K562 (cell line): ENCODE data around the gene MND1. TPM values are rescaled to one million over a fixed set of nuclear protein-coding genes. Genes with fewer than 3 reads are reported as not detected.
A peak's percentile ranks its signal among the peaks of the same experiment; 100 is the strongest.

Experiments used
- CBFA2T2 ChIP-seq: fragments of 450-650 bp; conservative IDR thresholded peaks from 2 replicates; pipeline ENCODE4 v1.6.1; 2017; ENCODE audit warnings: mild to moderate bottlenecking
- CBFA2T3 ChIP-seq: fragments of 450-650 bp; IDR thresholded peaks from 2 replicates; pipeline ENCODE4 v1.6.1; 2017
- CBX3 ChIP-seq, 2 experiments: IDR thresholded peaks; 1 replicate in 1 of 2; 2 replicates in 1 of 2; pipeline ENCODE4 v1.6.1; 2012; ENCODE audit warnings: inconsistent platforms in 2 of 2, low read length in 2 of 2, borderline replicate concordance in 1 of 2, control low read depth in 1 of 2
- CC2D1A ChIP-seq: fragments of 450-650 bp; IDR thresholded peaks from 2 replicates; pipeline ENCODE4 v1.6.1; 2017; ENCODE audit warnings: mild to moderate bottlenecking
- FOXJ2 ChIP-seq: fragments of 200-800 bp; sonication (Bioruptor generic); IDR thresholded peaks from 2 replicates; pipeline ENCODE4 v1.6.1; 2016; ENCODE audit warnings: missing genetic modification characterization, missing compliant biosample characterization
- FOXJ3 ChIP-seq: sonication (generic); formaldehyde crosslinking; IDR thresholded peaks from 2 replicates; pipeline ENCODE4 v1.4.0; 2020; ENCODE audit warnings: mild to moderate bottlenecking, missing genetic modification reagents
- HDAC1 ChIP-seq, 2 experiments: fragments of 450-650 bp; IDR thresholded peaks; 2 replicates each; pipeline ENCODE4 v1.6.1; 2016 to 2017; ENCODE audit warnings: inconsistent platforms in 1 of 2, mild to moderate bottlenecking in 1 of 2, moderate library complexity in 1 of 2
- L3MBTL2 ChIP-seq: fragments of 450-650 bp; IDR thresholded peaks from 2 replicates; pipeline ENCODE4 v1.6.1; 2016; ENCODE audit warnings: mild to moderate bottlenecking, moderate library complexity
- MIER1 ChIP-seq: fragments of 450-650 bp; IDR thresholded peaks from 2 replicates; pipeline ENCODE4 v1.6.1; 2016; ENCODE audit warnings: antibody characterized with exemption, mild to moderate bottlenecking, low read depth
- NONO ChIP-seq, 2 experiments: fragments of 200-400 bp in 1 of 2; fragments of 450-650 bp in 1 of 2; formaldehyde crosslinking in 1 of 2; IDR thresholded peaks; 2 replicates each; pipeline ENCODE4 v1.6.1; 2017; ENCODE audit warnings: low read depth in 2 of 2, mild to moderate bottlenecking in 2 of 2, moderate library complexity in 2 of 2, low read length in 1 of 2
- SOX6 ChIP-seq: fragments of 450-650 bp; IDR thresholded peaks from 2 replicates; pipeline ENCODE4 v1.6.1; 2014; ENCODE audit warnings: mild to moderate bottlenecking
- TARDBP ChIP-seq: fragments of 450-650 bp; IDR thresholded peaks from 2 replicates; pipeline ENCODE4 v1.6.1; 2016
- TCF3 ChIP-seq: sonication (generic); formaldehyde crosslinking; IDR thresholded peaks from 2 replicates; pipeline ENCODE4 v1.4.0; 2020; ENCODE audit warnings: mild to moderate bottlenecking, missing genetic modification reagents
- ZNF133 ChIP-seq: fragments of 250-450 bp; sonication (Bioruptor Pico); IDR thresholded peaks from 2 replicates; pipeline ENCODE4 v1.4.0; 2020; ENCODE audit warnings: mild to moderate bottlenecking
- polyA plus RNA-seq, 8 experiments: library from polyadenylated mRNA; depleted of rRNA in 4 of 8; stranded (reverse) in 5 of 8; unstranded in 3 of 8; fragments of >200 nt; fragmentation: Nextera tagmentation in 2 of 8; fragmentation: Illumina TruSeq in 1 of 8; extraction: Ambion mirVana in 2 of 8; extraction: Trizol in 1 of 8; gene quantifications; 2 replicates each; pipeline versions ENCODE4 v1.2.1 to v1.2.3, GENCODE V29; 2011 to 2014; ENCODE audit warnings: inconsistent platforms in 1 of 8, missing spikeins in 1 of 8
- total RNA-seq, 7 experiments: library from RNA; depleted of rRNA in 6 of 7; stranded (reverse); fragments of >200 nt in 6 of 7; fragmentation: Illumina TruSeq in 2 of 7; extraction: Trizol in 2 of 7; gene quantifications; 2 replicates each; pipeline versions ENCODE4 v1.2.1 to v1.2.3, GENCODE V29; 2011 to 2021; ENCODE audit warnings: low replicate concordance in 1 of 7
- TF ChIP-seq, protein P1 (sequence below): fragments of 450-650 bp; formaldehyde crosslinking; IDR thresholded peaks from 2 replicates; pipeline ENCODE4 v1.4.0; 2022; ENCODE audit warnings: mild to moderate bottlenecking, moderate library complexity
- TF ChIP-seq, protein P2 (sequence below): fragments of 250-450 bp; sonication (Bioruptor Pico); IDR thresholded peaks from 2 replicates; pipeline ENCODE4 v1.5.0; 2022; ENCODE audit warnings: mild to moderate bottlenecking

The MND1 gene
- total and polyA plus RNA-seq, 9 of the 15 experiments (the other 6 are each of a cell fraction or from before 2014, with no cell fraction given) = 35.3 to 94.1 (median 59.9) TPM

DNA sequence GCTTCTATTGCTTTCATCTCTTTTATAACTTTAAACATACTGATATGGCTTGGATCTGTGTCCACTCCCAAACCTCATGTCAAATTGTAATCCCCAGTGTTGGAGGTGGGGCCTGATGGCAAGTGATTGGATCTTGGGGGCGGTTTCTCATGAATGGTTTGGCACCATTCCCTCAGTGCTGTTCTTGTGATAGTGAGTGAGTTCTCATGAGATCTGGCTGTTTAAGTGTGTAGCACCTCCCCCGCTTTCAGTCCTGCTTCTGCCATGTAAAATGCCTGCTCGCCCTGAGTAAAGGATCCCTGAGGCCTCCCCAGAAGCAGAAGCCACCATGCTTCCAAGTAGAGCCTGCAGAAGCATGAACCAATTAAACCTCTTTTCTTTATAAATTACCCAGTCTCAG lies 17.7 kb downstream of the MND1 start (continued):
- peak; percentile 21; the same call in 1 of the 2 replicates for TF ChIP-seq L3MBTL2
- no peak for TF ChIP-seq HDAC1 (IDR thresholded peaks at IDR 0.05)
- TF ChIP-seq CC2D1A = 0 out of 2 replicates have a peak, but pooled peaks have one; percentile 19
- TF ChIP-seq, protein P1, sequence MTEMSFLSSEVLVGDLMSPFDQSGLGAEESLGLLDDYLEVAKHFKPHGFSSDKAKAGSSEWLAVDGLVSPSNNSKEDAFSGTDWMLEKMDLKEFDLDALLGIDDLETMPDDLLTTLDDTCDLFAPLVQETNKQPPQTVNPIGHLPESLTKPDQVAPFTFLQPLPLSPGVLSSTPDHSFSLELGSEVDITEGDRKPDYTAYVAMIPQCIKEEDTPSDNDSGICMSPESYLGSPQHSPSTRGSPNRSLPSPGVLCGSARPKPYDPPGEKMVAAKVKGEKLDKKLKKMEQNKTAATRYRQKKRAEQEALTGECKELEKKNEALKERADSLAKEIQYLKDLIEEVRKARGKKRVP (CRISPR knock-in tag) = no peak
- 0 out of 2 replicates have a peak, but pooled peaks have one; percentile 16 for TF ChIP-seq CBFA2T2
- no peak for TF ChIP-seq NONO (IDR thresholded peaks at IDR 0.05; ENCODE audit: low read depth in 2 of 2, low read length in 1 of 2)
- peak; percentile 67 for TF ChIP-seq CBFA2T3
- TF ChIP-seq FOXJ2 = peak; percentile 63
- TF ChIP-seq TCF3 = peak; percentile 37
- TF ChIP-seq ZNF133 = no peak
- no peak for TF ChIP-seq TARDBP
- TF ChIP-seq MIER1 = no peak
- no peak for TF ChIP-seq FOXJ3 (CRISPR knock-in tag)
- peak; percentile 53; the same call in 1 of the 2 replicates for TF ChIP-seq SOX6
- no peak; a peak in 1 of 3 replicates for TF ChIP-seq CBX3 (IDR thresholded peaks at IDR 0.05; ENCODE audit: borderline replicate concordance in 1 of 2, low read length in 2 of 2)
- TF ChIP-seq, protein P2, sequence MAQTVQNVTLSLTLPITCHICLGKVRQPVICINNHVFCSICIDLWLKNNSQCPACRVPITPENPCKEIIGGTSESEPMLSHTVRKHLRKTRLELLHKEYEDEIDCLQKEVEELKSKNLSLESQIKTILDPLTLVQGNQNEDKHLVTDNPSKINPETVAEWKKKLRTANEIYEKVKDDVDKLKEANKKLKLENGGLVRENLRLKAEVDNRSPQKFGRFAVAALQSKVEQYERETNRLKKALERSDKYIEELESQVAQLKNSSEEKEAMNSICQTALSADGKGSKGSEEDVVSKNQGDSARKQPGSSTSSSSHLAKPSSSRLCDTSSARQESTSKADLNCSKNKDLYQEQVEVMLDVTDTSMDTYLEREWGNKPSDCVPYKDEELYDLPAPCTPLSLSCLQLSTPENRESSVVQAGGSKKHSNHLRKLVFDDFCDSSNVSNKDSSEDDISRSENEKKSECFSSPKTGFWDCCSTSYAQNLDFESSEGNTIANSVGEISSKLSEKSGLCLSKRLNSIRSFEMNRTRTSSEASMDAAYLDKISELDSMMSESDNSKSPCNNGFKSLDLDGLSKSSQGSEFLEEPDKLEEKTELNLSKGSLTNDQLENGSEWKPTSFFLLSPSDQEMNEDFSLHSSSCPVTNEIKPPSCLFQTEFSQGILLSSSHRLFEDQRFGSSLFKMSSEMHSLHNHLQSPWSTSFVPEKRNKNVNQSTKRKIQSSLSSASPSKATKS = no peak
